HG03432 (cell line): ENCODE results near the gene RNF150.
A peak's percentile ranks its signal among the peaks of the same experiment; 100 is the strongest.

ENCODE experiments used
- ATAC-seq: cut with Tn5 transposase; IDR thresholded peaks from one replicate; pipeline ENCODE4 v1.9.1; 2021; ENCODE audit warnings: mild to moderate bottlenecking, moderate library complexity; ENCODE audit not compliant: unreplicated experiment

Gene RNF150

GRCh38 chr4:140930557-140930956 lies 202.7 kb downstream of the RNF150 start:
- no peak for ATAC-seq

- no peak for ATAC-seq
Observed at GRCh38 chr4:140930011-140930410, 203.3 kb downstream of the RNF150 start.

- no peak for ATAC-seq
Observed at GRCh38 chr4:140928880-140929279, 204.4 kb downstream of the RNF150 start.

GRCh38 chr4:140926672-140927071 lies 206.6 kb downstream of the RNF150 start:
- ATAC-seq: no peak

- no peak for ATAC-seq
Observed at GRCh38 chr4:140925417-140925816, 207.9 kb downstream of the RNF150 start.

- no peak for ATAC-seq
Observed at GRCh38 chr4:140924761-140925392, 208.4 kb downstream of the RNF150 start.

GRCh38 chr4:140906993-140907962 lies 226.0 kb downstream of the RNF150 start:
- ATAC-seq: no peak

- ATAC-seq: no peak
Observed at GRCh38 chr4:140904904-140905303, 228.4 kb downstream of the RNF150 start.

GRCh38 chr4:140903522-140904475 lies 229.5 kb downstream of the RNF150 start:
- ATAC-seq: no peak

- ATAC-seq: no peak
Observed at GRCh38 chr4:140901736-140902336, 231.4 kb downstream of the RNF150 start.

GRCh38 chr4:140893939-140894338 lies 239.3 kb downstream of the RNF150 start:
- ATAC-seq: no peak

- ATAC-seq: no peak
Observed at GRCh38 chr4:140888054-140888453, 245.2 kb downstream of the RNF150 start.

GRCh38 chr4:140887467-140887866 lies 245.8 kb downstream of the RNF150 start:
- ATAC-seq: no peak

- peak; percentile 97 for ATAC-seq
Observed at GRCh38 chr4:140884431-140885058, 248.7 kb downstream of the RNF150 start.

GRCh38 chr4:140877781-140878180 lies 255.5 kb downstream of the RNF150 start:
- no peak for ATAC-seq

- no peak for ATAC-seq
Observed at GRCh38 chr4:140876615-140877364, 256.5 kb downstream of the RNF150 start.

- no peak for ATAC-seq
Observed at GRCh38 chr4:140875746-140876452, 257.4 kb downstream of the RNF150 start.

- no peak for ATAC-seq
Observed at GRCh38 chr4:140874056-140874455, 259.2 kb downstream of the RNF150 start.

- ATAC-seq: no peak
Observed at GRCh38 chr4:140871368-140871767, 261.9 kb downstream of the RNF150 start.
